ENCODE data around the gene ALDH1B1. TPM values are rescaled to one million over a fixed set of nuclear protein-coding genes. Genes with fewer than 3 reads are reported as not detected.

ALDH1B1 gene
- total RNA-seq, 2 experiments from 2014 or later, result 14.1 to 17.9 TPM

GRCh38 chr9:38414040-38414723 is 21.7 kb downstream of the ALDH1B1 start:
- Mint-ChIP-seq H3K27me3 (ENCODE audit: low read depth) (no peaks in the 10 kb centered on the region), H3K9me3 (no peaks in the 10 kb centered on the region), H3K27ac (no peak overlapping the region), H3K4me1 (ENCODE audit: low read depth) (no peaks in the 10 kb centered on the region), H3K36me3 (ENCODE audit: low read depth) (no peaks in the 10 kb centered on the region), H3K4me3 (no peak overlapping the region)
- intact Hi-C loops (cut with micrococcal nuclease), result loop anchor here (10.0 kb wide), 1 partner anchor 261 kb away; no protein-coding TSS in a partner anchor
- CTCF ChIA-PET, result no interaction called here
- no peak for DNase-seq

GRCh38 chr9:38415856-38416255 is 23.4 kb downstream of the ALDH1B1 start:
- no peaks in the 10 kb centered on the region for H3K36me3 Mint-ChIP-seq (ENCODE audit: low read depth)
- H3K27ac Mint-ChIP-seq, result no peak overlapping the region
- no peaks in the 10 kb centered on the region for H3K9me3 Mint-ChIP-seq
- H3K4me3 Mint-ChIP-seq, result no peak overlapping the region
- intact Hi-C loops (cut with micrococcal nuclease), result loop anchor here (2.0 to 10.0 kb wide), 2 partner anchors 161 to 259 kb away; no protein-coding TSS in a partner anchor
- H3K4me1 Mint-ChIP-seq (ENCODE audit: low read depth), result no peaks in the 10 kb centered on the region
- H3K27me3 Mint-ChIP-seq (ENCODE audit: low read depth), result no peaks in the 10 kb centered on the region
- CTCF ChIA-PET, result no interaction called here
- no peak for DNase-seq

- intact Hi-C loops (cut with micrococcal nuclease), result loop anchor here (2.0 to 10.0 kb wide), 2 partner anchors 160 to 258 kb away; no protein-coding TSS in a partner anchor
- CTCF ChIA-PET, result interaction anchor here (0.6 to 3.5 kb wide), 6 partner anchors 8 to 512 kb away, joined by 3 to 39 read pairs (median 3); no protein-coding TSS in a partner anchor
Observed at GRCh38 chr9:38416461-38416860, 24.0 kb downstream of the ALDH1B1 start.

GRCh38 chr9:38417003-38417945 is 24.8 kb downstream of the ALDH1B1 start:
- intact Hi-C loops (cut with micrococcal nuclease), result loop anchor here (2.0 to 10.0 kb wide), 2 partner anchors 160 to 258 kb away; no protein-coding TSS in a partner anchor
- Mint-ChIP-seq H3K27me3 (ENCODE audit: low read depth) (peaks cover 1% of the 10 kb centered on the region), H3K4me1 (ENCODE audit: low read depth) (no peaks in the 10 kb centered on the region), H3K27ac (no peak overlapping the region), H3K9me3 (no peaks in the 10 kb centered on the region), H3K36me3 (ENCODE audit: low read depth) (no peaks in the 10 kb centered on the region), H3K4me3 (no peak overlapping the region)
- DNase-seq, result peak; percentile 73
- CTCF ChIA-PET, result interaction anchor here (0.6 to 3.5 kb wide), 9 partner anchors 9 to 513 kb away, joined by 3 to 39 read pairs (median 3); no protein-coding TSS in a partner anchor

More at GRCh38 chr9:38416461-38416860, 24.0 kb downstream of the ALDH1B1 start:
- no peaks in the 10 kb centered on the region for H3K9me3 Mint-ChIP-seq
- no peaks in the 10 kb centered on the region for H3K4me1 Mint-ChIP-seq (ENCODE audit: low read depth)
- H3K27ac Mint-ChIP-seq, result no peak overlapping the region
- H3K4me3 Mint-ChIP-seq, result no peak overlapping the region
- H3K27me3 Mint-ChIP-seq (ENCODE audit: low read depth), result no peaks in the 10 kb centered on the region
- no peak for DNase-seq
- H3K36me3 Mint-ChIP-seq (ENCODE audit: low read depth), result no peaks in the 10 kb centered on the region

GRCh38 chr9:38418366-38418765 is 25.9 kb downstream of the ALDH1B1 start:
- DNase-seq, result no peak
- H3K27me3 Mint-ChIP-seq (ENCODE audit: low read depth), result peaks cover 4% of the 10 kb centered on the region
- H3K4me1 Mint-ChIP-seq (ENCODE audit: low read depth), result peaks cover 1% of the 10 kb centered on the region
- no peaks in the 10 kb centered on the region for H3K36me3 Mint-ChIP-seq (ENCODE audit: low read depth)
- CTCF ChIA-PET, result interaction anchor here (3.5 kb wide), 1 partner anchor 14 kb away, joined by 39 read pairs; no protein-coding TSS in a partner anchor
- H3K4me3 Mint-ChIP-seq, result no peak overlapping the region
- H3K9me3 Mint-ChIP-seq, result no peaks in the 10 kb centered on the region
- intact Hi-C loops (cut with micrococcal nuclease), result loop anchor here (10.0 kb wide), 1 partner anchor 256 kb away; no protein-coding TSS in a partner anchor
- no peak overlapping the region for H3K27ac Mint-ChIP-seq

- Mint-ChIP-seq H3K27me3 (ENCODE audit: low read depth) (peaks cover 7% of the 10 kb centered on the region), H3K36me3 (ENCODE audit: low read depth) (no peaks in the 10 kb centered on the region), H3K9me3 (no peaks in the 10 kb centered on the region), H3K27ac (no peak overlapping the region), H3K4me1 (ENCODE audit: low read depth) (peaks cover 3% of the 10 kb centered on the region), H3K4me3 (no peak overlapping the region)
- CTCF ChIA-PET, result interaction anchor here (3.5 kb wide), 1 partner anchor 13 kb away, joined by 39 read pairs; no protein-coding TSS in a partner anchor
- intact Hi-C loops (cut with micrococcal nuclease), result loop anchor here (10.0 kb wide), 1 partner anchor 256 kb away; no protein-coding TSS in a partner anchor
- no peak for DNase-seq
Observed at GRCh38 chr9:38419181-38419580, 26.7 kb downstream of the ALDH1B1 start.

GRCh38 chr9:38421498-38422211 is 29.2 kb downstream of the ALDH1B1 start:
- Mint-ChIP-seq H3K9me3 (no peaks in the 10 kb centered on the region), H3K27me3 (ENCODE audit: low read depth) (peaks cover 17% of the 10 kb centered on the region), H3K36me3 (ENCODE audit: low read depth) (no peaks in the 10 kb centered on the region), H3K4me1 (ENCODE audit: low read depth) (peaks cover 3% of the 10 kb centered on the region), H3K27ac (no peak overlapping the region), H3K4me3 (no peak overlapping the region)
- intact Hi-C loops (cut with micrococcal nuclease), result no loop called here
- CTCF ChIA-PET, result no interaction called here
- DNase-seq, result no peak

- Mint-ChIP-seq H3K4me3 (no peak overlapping the region), H3K36me3 (ENCODE audit: low read depth) (no peaks in the 10 kb centered on the region), H3K27ac (no peak overlapping the region), H3K9me3 (no peaks in the 10 kb centered on the region), H3K27me3 (ENCODE audit: low read depth) (peaks cover 17% of the 10 kb centered on the region), H3K4me1 (ENCODE audit: low read depth) (peaks cover 3% of the 10 kb centered on the region)
- CTCF ChIA-PET, result no interaction called here
- intact Hi-C loops (cut with micrococcal nuclease), result no loop called here
- DNase-seq, result no peak
Observed at GRCh38 chr9:38422555-38423260, 30.2 kb downstream of the ALDH1B1 start.

GRCh38 chr9:38423273-38423972 is 30.9 kb downstream of the ALDH1B1 start:
- Mint-ChIP-seq H3K27ac (no peak overlapping the region), H3K4me1 (ENCODE audit: low read depth) (peaks cover 3% of the 10 kb centered on the region), H3K36me3 (ENCODE audit: low read depth) (no peaks in the 10 kb centered on the region), H3K27me3 (ENCODE audit: low read depth) (peaks cover 17% of the 10 kb centered on the region), H3K9me3 (no peaks in the 10 kb centered on the region), H3K4me3 (peak overlapping the region; percentile 30)
- no peak for DNase-seq
- CTCF ChIA-PET, result no interaction called here
- intact Hi-C loops (cut with micrococcal nuclease), result no loop called here

- Mint-ChIP-seq H3K4me3 (peak within 1 kb of the TSS; percentile 38), H3K27ac (no peak within 1 kb of the TSS), H3K36me3 (ENCODE audit: low read depth) (no peaks in the 10 kb centered on the region), H3K9me3 (no peaks in the 10 kb centered on the region), H3K27me3 (ENCODE audit: low read depth) (peaks cover 17% of the 10 kb centered on the region), H3K4me1 (ENCODE audit: low read depth) (peaks cover 3% of the 10 kb centered on the region)
- intact Hi-C loops (cut with micrococcal nuclease), result no loop called here
- CTCF ChIA-PET, result no interaction called here
- DNase-seq, result no peak
Observed at GRCh38 chr9:38423973-38424843, 31.7 kb downstream of the ALDH1B1 start, which contains the start of gene IGFBPL1. IGFBPL1 (minus strand) TSS chr9:38424454; CDS start chr9:38424424, 30 bp downstream.
